ENCODE measurements around the gene EYA2.

Gene EYA2

GRCh38 chr20:47133809-47134456, 239.3 kb downstream of the EYA2 start:
- no peak for TF ChIP-seq CTCF (conservative IDR thresholded peaks at IDR 0.05; ENCODE audit: low read depth, low read length)
- DNase-seq (ENCODE audit: low read depth), result no peak

DNA sequence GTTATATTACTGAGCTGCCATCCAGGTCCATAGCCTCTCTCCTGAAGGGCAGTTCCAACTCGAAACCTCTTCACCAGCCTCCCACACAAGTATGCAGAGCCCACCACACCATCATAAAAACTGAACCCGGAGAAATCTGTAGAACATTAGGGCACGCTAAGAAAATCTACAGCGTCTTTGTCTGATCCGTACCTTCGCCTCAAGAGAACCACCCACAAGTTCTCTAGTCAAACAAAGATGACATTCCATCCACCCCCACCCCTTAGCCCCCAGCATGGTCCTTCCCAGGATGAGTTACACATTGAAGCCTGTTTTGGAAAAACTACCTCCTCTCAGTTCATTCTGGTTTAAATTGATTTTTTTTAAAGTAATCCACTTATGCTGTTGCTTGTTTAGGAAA, 242.1 kb downstream of the EYA2 start:
- no peak for TF ChIP-seq CTCF (conservative IDR thresholded peaks at IDR 0.05; ENCODE audit: low read depth, low read length)
- no peak overlapping the region for H3K4me3 ChIP-seq (ENCODE audit: low read length)
- DNase-seq (ENCODE audit: low read depth), result no peak

More at GRCh38 chr20:47133809-47134456, 239.3 kb downstream of the EYA2 start:
- no peak overlapping the region for H3K4me3 ChIP-seq (ENCODE audit: low read length)

GRCh38 chr20:47137231-47137870, 242.7 kb downstream of the EYA2 start:
- no peak overlapping the region for H3K4me3 ChIP-seq (ENCODE audit: low read length)
- no peak for TF ChIP-seq CTCF (conservative IDR thresholded peaks at IDR 0.05; ENCODE audit: low read depth, low read length)
- DNase-seq (ENCODE audit: low read depth), result no peak

GRCh38 chr20:47139934-47140535, 245.4 kb downstream of the EYA2 start:
- DNase-seq (ENCODE audit: low read depth), result no peak
- H3K4me3 ChIP-seq (ENCODE audit: low read length), result no peak overlapping the region
- no peak for TF ChIP-seq CTCF (conservative IDR thresholded peaks at IDR 0.05; ENCODE audit: low read depth, low read length)

DNA sequence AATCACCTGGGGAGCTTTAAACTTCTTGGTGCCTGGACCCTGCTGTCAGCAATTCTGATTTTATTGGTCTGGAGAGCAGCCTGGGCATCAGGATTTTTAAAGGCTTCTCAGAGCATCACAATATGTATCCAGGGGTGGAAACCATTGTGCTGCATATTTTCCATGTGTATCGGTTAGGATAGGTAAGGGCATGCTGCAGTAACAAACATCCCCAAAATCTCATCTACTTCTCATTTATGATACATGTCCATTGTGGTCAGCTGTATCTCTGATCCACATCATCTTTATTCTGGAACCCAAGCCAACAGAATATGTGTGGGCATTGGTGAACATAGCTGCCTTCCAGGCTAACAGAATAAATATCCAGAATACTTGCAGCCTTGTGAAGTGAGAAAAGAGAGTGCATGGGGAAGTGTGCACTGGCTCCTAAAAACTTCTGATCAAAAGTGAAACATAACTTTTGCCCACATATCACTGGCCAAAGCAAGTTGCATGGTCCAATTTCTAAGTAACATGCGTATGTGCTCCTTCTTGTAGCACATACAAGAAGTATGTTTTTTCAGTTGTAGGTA, 246.8 kb downstream of the EYA2 start:
- DNase-seq (ENCODE audit: low read depth), result no peak
- no peak overlapping the region for H3K4me3 ChIP-seq (ENCODE audit: low read length)
- TF ChIP-seq CTCF (conservative IDR thresholded peaks at IDR 0.05; ENCODE audit: low read depth, low read length), result no peak

- TF ChIP-seq CTCF (conservative IDR thresholded peaks at IDR 0.05; ENCODE audit: low read depth, low read length), result no peak
- no peak overlapping the region for H3K4me3 ChIP-seq (ENCODE audit: low read length)
- no peak for DNase-seq (ENCODE audit: low read depth)
Measured at GRCh38 chr20:47141941-47142773, 247.5 kb downstream of the EYA2 start.
